GM18526 (cell line): ENCODE measurements around the gene RASA1.

Experiments used
- POLR2A ChIP-seq: IDR thresholded peaks from 3 replicates; pipeline ENCODE4 v1.6.1; 2011; ENCODE audit not compliant: insufficient read length; ENCODE audit errors: extremely low read depth

Gene RASA1

GRCh38 chr5:87268970-87269377, 1.3 kb downstream of the RASA1 start:
- no peak for TF ChIP-seq POLR2A

- TF ChIP-seq POLR2A, result no peak
These were observed 9.0 kb downstream of the RASA1 start for GRCh38 chr5:87276655-87277054.

GRCh38 chr5:87277279-87277835, 9.7 kb downstream of the RASA1 start:
- TF ChIP-seq POLR2A, result no peak

GRCh38 chr5:87278590-87279100, 11.0 kb downstream of the RASA1 start:
- TF ChIP-seq POLR2A, result no peak

- no peak for TF ChIP-seq POLR2A
These were observed 14.6 kb downstream of the RASA1 start for GRCh38 chr5:87282269-87282668.

- TF ChIP-seq POLR2A, result no peak
These were observed 31.1 kb downstream of the RASA1 start for GRCh38 chr5:87298692-87299362.

- TF ChIP-seq POLR2A, result no peak
These were observed 32.5 kb downstream of the RASA1 start for GRCh38 chr5:87300176-87300575.

GRCh38 chr5:87300744-87301143, 33.1 kb downstream of the RASA1 start:
- no peak for TF ChIP-seq POLR2A

GRCh38 chr5:87302061-87302460, 34.4 kb downstream of the RASA1 start:
- TF ChIP-seq POLR2A, result no peak

- TF ChIP-seq POLR2A, result no peak
These were observed 35.6 kb downstream of the RASA1 start for GRCh38 chr5:87303324-87303723.

GRCh38 chr5:87307796-87308423, 40.2 kb downstream of the RASA1 start:
- no peak for TF ChIP-seq POLR2A

- no peak for TF ChIP-seq POLR2A
These were observed 44.0 kb downstream of the RASA1 start for GRCh38 chr5:87311405-87312279.

GRCh38 chr5:87313216-87313615, 45.5 kb downstream of the RASA1 start:
- TF ChIP-seq POLR2A, result no peak

- TF ChIP-seq POLR2A, result no peak
These were observed 51.8 kb downstream of the RASA1 start for GRCh38 chr5:87319469-87319868.

- no peak for TF ChIP-seq POLR2A
These were observed 53.9 kb downstream of the RASA1 start for GRCh38 chr5:87321605-87322004.
